GM12874 (cell line): ENCODE results near the gene RAPH1.
A peak's percentile ranks its signal among the peaks of the same experiment; 100 is the strongest.

Source experiments
- CTCF ChIP-seq: IDR thresholded peaks from 2 replicates; pipeline ENCODE4 v1.5.1; 2011; ENCODE audit warnings: low read depth, mild to moderate bottlenecking, control low read depth, low read length, moderate library complexity; ENCODE audit not compliant: insufficient read depth

RAPH1 gene

GRCh38 chr2:203489531-203489930 is 45.6 kb downstream of the RAPH1 start:
- TF ChIP-seq CTCF: no peak

GRCh38 chr2:203484266-203485112 is 50.6 kb downstream of the RAPH1 start:
- peak; percentile 71 for TF ChIP-seq CTCF

GRCh38 chr2:203480623-203481022 is 54.5 kb downstream of the RAPH1 start:
- TF ChIP-seq CTCF: no peak

- no peak for TF ChIP-seq CTCF
Observed at GRCh38 chr2:203476881-203477280, 58.2 kb downstream of the RAPH1 start.

- no peak for TF ChIP-seq CTCF
Observed at GRCh38 chr2:203471323-203471722, 63.8 kb downstream of the RAPH1 start.

- no peak for TF ChIP-seq CTCF
Observed at GRCh38 chr2:203470371-203470770, 64.7 kb downstream of the RAPH1 start.

- TF ChIP-seq CTCF: no peak
Observed at GRCh38 chr2:203469546-203469945, 65.6 kb downstream of the RAPH1 start.
